ENCODE measurements around the gene TRMO. TPM values are rescaled to one million over a fixed set of nuclear protein-coding genes. Genes with fewer than 3 reads are reported as not detected.

The TRMO gene
- total and polyA plus RNA-seq, 2 of the 8 experiments (the other 6 are each of a cell fraction or from before 2014, with no cell fraction given): 4.6 to 5.6 TPM

- no peak overlapping the region for H2BK12ac ChIP-seq (ENCODE audit: low read depth, low read length)
- H3K23me2 ChIP-seq (ENCODE audit: low read depth, low read length): no peaks in the 10 kb centered on the region
- no peak overlapping the region for H3K27ac ChIP-seq (ENCODE audit: low read depth, low read length)
- DNase-seq (ENCODE audit: low read depth in 1 of 2, low spot score in 2 of 2): no peak
- H3K4me2 ChIP-seq (ENCODE audit: insufficient read depth in 1 of 2, low read depth in 2 of 2, low read length in 2 of 2): no peak overlapping the region
- H3K9ac ChIP-seq (replicated peaks in 1 of 4; ENCODE audit: extremely low read depth in 1 of 4, low read depth in 3 of 4, low read length in 3 of 4): no peak overlapping the region
- no peak overlapping the region for H3K56ac ChIP-seq (replicated peaks; ENCODE audit: insufficient read length, low read depth, low read length)
- H3K79me1 ChIP-seq (ENCODE audit: low read depth, low read length): no peaks in the 10 kb centered on the region
- no peaks in the 10 kb centered on the region for H3K9me3 ChIP-seq (ENCODE audit: insufficient read depth in 2 of 2, low read depth in 1 of 2, low read length in 1 of 2)
- H4K91ac ChIP-seq (replicated peaks; ENCODE audit: insufficient read length, low read length): no peak overlapping the region
- POLR2A ChIA-PET (ENCODE audit: partially characterized antibody): interaction anchor here (0.9 kb wide), 1 partner anchor 12 kb away, joined by 3 read pairs; no protein-coding TSS in a partner anchor
- no peaks in the 10 kb centered on the region for H4K20me1 ChIP-seq (replicated peaks in 1 of 2; ENCODE audit: control insufficient read depth in 1 of 2, insufficient read depth in 2 of 2, low read length in 2 of 2)
- H3K18ac ChIP-seq (ENCODE audit: extremely low read depth, low read length): no peak overlapping the region
- no peak overlapping the region for H2BK5ac ChIP-seq (ENCODE audit: low read depth, low read length)
- H3K79me2 ChIP-seq (ENCODE audit: control insufficient read depth in 1 of 2, insufficient read depth in 2 of 2, low read length in 2 of 2): no peaks in the 10 kb centered on the region
- no peak overlapping the region for H3K14ac ChIP-seq (ENCODE audit: insufficient read length)
- no peak overlapping the region for H3K4me3 ChIP-seq (ENCODE audit: extremely low read depth in 1 of 4, insufficient read depth in 2 of 4, low read depth in 3 of 4, low read length in 4 of 4)
- no peak overlapping the region for H3K23ac ChIP-seq (ENCODE audit: insufficient read length)
- peaks cover 0 to 6% (median 5%) of the 10 kb centered on the region in 4 experiments; a peak in 2 of 7 replicates for H3K4me1 ChIP-seq (replicated peaks in 1 of 4; ENCODE audit: control insufficient read depth in 3 of 4, insufficient read depth in 4 of 4, low read length in 3 of 4)
- no peak overlapping the region for H3K4ac ChIP-seq (replicated peaks; ENCODE audit: insufficient read length, low read depth, low read length)
- no peak overlapping the region for H2BK120ac ChIP-seq (replicated peaks; ENCODE audit: low read depth, low read length)
- H2AFZ ChIP-seq (ENCODE audit: low read length): no peak overlapping the region
- CTCF ChIA-PET (ENCODE audit: partially characterized antibody): interaction anchor here (0.5 to 4.8 kb wide), 4 partner anchors 23 to 125 kb away, joined by 3 to 26 read pairs (median 5); no protein-coding TSS in a partner anchor
- TF ChIP-seq CBX8 (IDR thresholded peaks at IDR 0.05; ENCODE audit: borderline replicate concordance, low read depth, low read length) (no peak), CHD1 (IDR thresholded peaks at IDR 0.05; ENCODE audit: low read depth, low read length) (no peak), ATF2 (IDR thresholded peaks at IDR 0.05; ENCODE audit: low read length) (no peak), CREB1 (IDR thresholded peaks at IDR 0.05) (no peak), BCL11A (IDR thresholded peaks at IDR 0.05; ENCODE audit: low read depth in 2 of 2, low read length in 2 of 2) (no peak), CEBPB (IDR thresholded peaks at IDR 0.05; ENCODE audit: low read depth, low read length) (no peak), RXRA (IDR thresholded peaks at IDR 0.05; ENCODE audit: insufficient read depth, low read depth, low read length) (no peak), TAF1 (IDR thresholded peaks at IDR 0.05; ENCODE audit: low read depth, low read length) (no peak)
- TF ChIP-seq, protein P1, sequence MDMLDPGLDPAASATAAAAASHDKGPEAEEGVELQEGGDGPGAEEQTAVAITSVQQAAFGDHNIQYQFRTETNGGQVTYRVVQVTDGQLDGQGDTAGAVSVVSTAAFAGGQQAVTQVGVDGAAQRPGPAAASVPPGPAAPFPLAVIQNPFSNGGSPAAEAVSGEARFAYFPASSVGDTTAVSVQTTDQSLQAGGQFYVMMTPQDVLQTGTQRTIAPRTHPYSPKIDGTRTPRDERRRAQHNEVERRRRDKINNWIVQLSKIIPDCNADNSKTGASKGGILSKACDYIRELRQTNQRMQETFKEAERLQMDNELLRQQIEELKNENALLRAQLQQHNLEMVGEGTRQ (IDR thresholded peaks at IDR 0.05; ENCODE audit: low read length): no peak
- H3K27me3 ChIP-seq (replicated peaks in 1 of 4; ENCODE audit: control insufficient read depth in 3 of 4, extremely low read depth in 1 of 4, insufficient read depth in 3 of 4, low read length in 3 of 4): peaks cover 0 to 14% (median 11%) of the 10 kb centered on the region in 4 experiments; a peak in 6 of 7 replicates
- no peak overlapping the region for H2BK15ac ChIP-seq (ENCODE audit: low read length)
- no peaks in the 10 kb centered on the region for H3K36me3 ChIP-seq (ENCODE audit: control insufficient read depth in 2 of 4, insufficient read depth in 4 of 4, low read length in 3 of 4)
- no peak overlapping the region for H2AK5ac ChIP-seq (ENCODE audit: low read depth, low read length)
- H4K8ac ChIP-seq (ENCODE audit: extremely low read depth, insufficient read depth, low read length): no peak overlapping the region
- FAIRE-seq: no peak
- WGBS, 2 experiments (ENCODE audit: extremely low coverage in 1 of 2, insufficient coverage in 1 of 2, insufficient read length in 1 of 2, insufficient replicate concordance in 2 of 2, low coverage in 1 of 2, low lambda C conversion rate in 2 of 2, missing lambda C conversion rate in 1 of 2): 89% methylated on average over 1 of the region's 1 CpG; no CpG with 5 or more reads in 1 of the 2 experiments
- no peak overlapping the region for H4K5ac ChIP-seq (ENCODE audit: insufficient read length, low read depth, low read length)
- no peak overlapping the region for H2BK20ac ChIP-seq (ENCODE audit: low read length)
These were observed 56.0 kb downstream of the TRMO start for GRCh38 chr9:97866300-97866699.

Data from H1 (cell line).